HepG2 (cell line): ENCODE measurements around the gene KIF3A.

Experiments
- ATF7-NPFF ChIP-seq: sonication (generic); formaldehyde crosslinking; IDR thresholded peaks from 2 replicates; pipeline ENCODE4 v1.8.1; 2023; ENCODE audit warnings: mild to moderate bottlenecking, low read depth, missing genetic modification reagents, moderate library complexity
- BRD4 ChIP-seq: sonication (generic); formaldehyde crosslinking; IDR thresholded peaks from 2 replicates; pipeline ENCODE4 v1.4.0; 2020; ENCODE audit warnings: missing genetic modification reagents
- CBX5 ChIP-seq: sonication (generic); formaldehyde crosslinking; IDR thresholded peaks from 2 replicates; pipeline ENCODE4 v1.4.0; 2020; ENCODE audit warnings: missing genetic modification reagents, borderline replicate concordance
- EP300 ChIP-seq, 3 experiments: sonication (generic) in 1 of 3; formaldehyde crosslinking in 1 of 3; IDR thresholded peaks; 2 replicates each; pipeline versions ENCODE4 v1.5.1 to v1.6.1; 2011 to 2020; ENCODE audit warnings: low read depth in 2 of 3, low read length in 2 of 3, borderline replicate concordance in 1 of 3, improper control_type of control experiment in 1 of 3, mild to moderate bottlenecking in 1 of 3, missing genetic modification reagents in 1 of 3, moderate library complexity in 1 of 3
- HIVEP1 ChIP-seq: sonication (generic); formaldehyde crosslinking; IDR thresholded peaks from 2 replicates; pipeline ENCODE4 v1.4.0; 2020; ENCODE audit warnings: mild to moderate bottlenecking, missing genetic modification reagents
- JUN ChIP-seq: sonication (generic); formaldehyde crosslinking; IDR thresholded peaks from 2 replicates; pipeline ENCODE4 v1.4.0; 2020; ENCODE audit warnings: mild to moderate bottlenecking, missing genetic modification reagents
- POLR2A ChIP-seq, 2 experiments: IDR thresholded peaks; 2 replicates each; pipeline ENCODE4 v1.6.1; 2011; ENCODE audit warnings: low read depth in 2 of 2, low read length in 2 of 2, mild to moderate bottlenecking in 1 of 2, moderate library complexity in 1 of 2; ENCODE audit not compliant: insufficient read depth in 1 of 2
- POLR2AphosphoS5 ChIP-seq: IDR thresholded peaks from 2 replicates; pipeline ENCODE4 v1.6.1; 2012; ENCODE audit warnings: low read depth, low read length
- ZBTB33 ChIP-seq: sonication (generic); formaldehyde crosslinking; IDR thresholded peaks from 2 replicates; pipeline ENCODE4 v1.4.0; 2020; ENCODE audit warnings: missing genetic modification reagents
- TF ChIP-seq, protein P1 (sequence below): sonication (generic); formaldehyde crosslinking; IDR thresholded peaks from 2 replicates; pipeline ENCODE4 v1.8.1; 2022; ENCODE audit warnings: mild to moderate bottlenecking, missing genetic modification reagents
- TF ChIP-seq, protein P2 (sequence below): sonication (generic); formaldehyde crosslinking; IDR thresholded peaks from 2 replicates; pipeline ENCODE4 v1.4.0; 2020; ENCODE audit warnings: missing genetic modification reagents

DNA sequence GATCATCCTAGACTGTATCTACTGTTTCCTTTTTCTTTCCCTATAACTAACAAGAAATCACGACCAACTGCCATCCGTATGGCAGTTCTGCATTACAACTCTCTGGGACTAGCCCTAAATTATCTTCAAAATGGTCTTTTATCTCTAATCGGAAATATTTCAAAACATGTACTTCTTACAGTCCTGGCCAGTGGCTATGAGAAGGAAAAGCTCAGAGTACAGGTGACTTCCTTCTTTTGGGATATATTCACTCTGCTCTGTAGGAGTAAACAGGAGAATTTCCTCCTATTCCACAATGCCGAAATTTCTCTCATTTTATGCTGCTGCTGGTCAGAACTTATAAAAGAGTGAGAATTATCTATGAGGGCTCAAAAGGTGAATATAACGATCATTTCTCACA lies 41.5 kb upstream of the KIF3A start:
- TF ChIP-seq HIVEP1 (CRISPR knock-in tag) = no peak
- no peak for TF ChIP-seq EP300 (IDR thresholded peaks at IDR 0.05; ENCODE audit: low read depth in 2 of 2, low read length in 2 of 2)
- no peak for TF ChIP-seq EP300 (CRISPR knock-in tag; IDR thresholded peaks at IDR 0.05; ENCODE audit: borderline replicate concordance)
- TF ChIP-seq POLR2AphosphoS5 = no peak
- no peak for TF ChIP-seq ATF7-NPFF (CRISPR knock-in tag)
- TF ChIP-seq, protein P1, sequence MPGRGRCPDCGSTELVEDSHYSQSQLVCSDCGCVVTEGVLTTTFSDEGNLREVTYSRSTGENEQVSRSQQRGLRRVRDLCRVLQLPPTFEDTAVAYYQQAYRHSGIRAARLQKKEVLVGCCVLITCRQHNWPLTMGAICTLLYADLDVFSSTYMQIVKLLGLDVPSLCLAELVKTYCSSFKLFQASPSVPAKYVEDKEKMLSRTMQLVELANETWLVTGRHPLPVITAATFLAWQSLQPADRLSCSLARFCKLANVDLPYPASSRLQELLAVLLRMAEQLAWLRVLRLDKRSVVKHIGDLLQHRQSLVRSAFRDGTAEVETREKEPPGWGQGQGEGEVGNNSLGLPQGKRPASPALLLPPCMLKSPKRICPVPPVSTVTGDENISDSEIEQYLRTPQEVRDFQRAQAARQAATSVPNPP (CRISPR knock-in tag) = no peak
- TF ChIP-seq JUN (CRISPR knock-in tag) = no peak
- TF ChIP-seq BRD4 (CRISPR knock-in tag) = no peak
- TF ChIP-seq CBX5 (CRISPR knock-in tag) = no peak
- TF ChIP-seq ZBTB33 (CRISPR knock-in tag) = no peak
- TF ChIP-seq, protein P2, sequence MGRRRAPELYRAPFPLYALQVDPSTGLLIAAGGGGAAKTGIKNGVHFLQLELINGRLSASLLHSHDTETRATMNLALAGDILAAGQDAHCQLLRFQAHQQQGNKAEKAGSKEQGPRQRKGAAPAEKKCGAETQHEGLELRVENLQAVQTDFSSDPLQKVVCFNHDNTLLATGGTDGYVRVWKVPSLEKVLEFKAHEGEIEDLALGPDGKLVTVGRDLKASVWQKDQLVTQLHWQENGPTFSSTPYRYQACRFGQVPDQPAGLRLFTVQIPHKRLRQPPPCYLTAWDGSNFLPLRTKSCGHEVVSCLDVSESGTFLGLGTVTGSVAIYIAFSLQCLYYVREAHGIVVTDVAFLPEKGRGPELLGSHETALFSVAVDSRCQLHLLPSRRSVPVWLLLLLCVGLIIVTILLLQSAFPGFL = no peak
- no peak for TF ChIP-seq POLR2A (IDR thresholded peaks at IDR 0.05; ENCODE audit: insufficient read depth in 1 of 2, low read depth in 2 of 2, low read length in 2 of 2)
